ENCODE results near the gene NR3C1.

NR3C1 gene

GRCh38 chr5:143398451-143399237 lies 4.8 kb downstream of the NR3C1 start:
- no peak for DNase-seq (ENCODE audit: low read depth)

GRCh38 chr5:143398053-143398355 lies 5.5 kb downstream of the NR3C1 start:
- no peak for DNase-seq (ENCODE audit: low read depth)

- DNase-seq (ENCODE audit: low read depth) = no peak
These were observed 6.0 kb downstream of the NR3C1 start for GRCh38 chr5:143397302-143398052.

GRCh38 chr5:143396353-143396940 lies 7.0 kb downstream of the NR3C1 start:
- no peak for DNase-seq (ENCODE audit: low read depth)

GRCh38 chr5:143395638-143396352 lies 7.7 kb downstream of the NR3C1 start:
- no peak for DNase-seq (ENCODE audit: low read depth)

- DNase-seq (ENCODE audit: low read depth) = no peak
These were observed 10.0 kb downstream of the NR3C1 start for GRCh38 chr5:143393524-143393923.

- DNase-seq (ENCODE audit: low read depth) = no peak
These were observed 12.5 kb downstream of the NR3C1 start for GRCh38 chr5:143390941-143391340.

GRCh38 chr5:143390258-143390657 lies 13.2 kb downstream of the NR3C1 start:
- no peak for DNase-seq (ENCODE audit: low read depth)

- DNase-seq (ENCODE audit: low read depth) = no peak
These were observed 16.8 kb downstream of the NR3C1 start for GRCh38 chr5:143386725-143387124.

- no peak for DNase-seq (ENCODE audit: low read depth)
These were observed 18.4 kb downstream of the NR3C1 start for GRCh38 chr5:143384865-143385657.

- no peak for DNase-seq (ENCODE audit: low read depth)
These were observed 19.5 kb downstream of the NR3C1 start for GRCh38 chr5:143383988-143384387.

- DNase-seq (ENCODE audit: low read depth) = no peak
These were observed 23.9 kb downstream of the NR3C1 start for GRCh38 chr5:143379606-143380005.

GRCh38 chr5:143376911-143377813 lies 26.3 kb downstream of the NR3C1 start:
- no peak for DNase-seq (ENCODE audit: low read depth)

GRCh38 chr5:143376195-143376779 lies 27.2 kb downstream of the NR3C1 start:
- no peak for DNase-seq (ENCODE audit: low read depth)

- no peak for DNase-seq (ENCODE audit: low read depth)
These were observed 28.8 kb downstream of the NR3C1 start for GRCh38 chr5:143374496-143375217.

- no peak for DNase-seq (ENCODE audit: low read depth)
These were observed 30.4 kb downstream of the NR3C1 start for GRCh38 chr5:143373076-143373475.

- DNase-seq (ENCODE audit: low read depth) = no peak
These were observed 31.2 kb downstream of the NR3C1 start for GRCh38 chr5:143372187-143372829.

GRCh38 chr5:143370440-143370839 lies 33.0 kb downstream of the NR3C1 start:
- no peak for DNase-seq (ENCODE audit: low read depth)

- no peak for DNase-seq (ENCODE audit: low read depth)
These were observed 39.4 kb downstream of the NR3C1 start for GRCh38 chr5:143364061-143364460.

Measured in CMK (cell line).